NCI-H2196 treated with DMSO at 0.1 percent for 48 hours (cell line): Measurements from ENCODE around the gene TNFRSF8.
A peak's percentile ranks its signal among the peaks of the same experiment; 100 is the strongest.
"Not testable (repeated sequence)": the region's sequence is repeated elsewhere in the genome, so short reads cannot be mapped to it uniquely, and the experiment has no call there.

Source experiments
- DNase-seq: peaks from one replicate; lab custom pipeline; 2025; ENCODE audit not compliant: unreplicated experiment; lab: John Stamatoyannopoulos, UW

TNFRSF8 gene

DNA sequence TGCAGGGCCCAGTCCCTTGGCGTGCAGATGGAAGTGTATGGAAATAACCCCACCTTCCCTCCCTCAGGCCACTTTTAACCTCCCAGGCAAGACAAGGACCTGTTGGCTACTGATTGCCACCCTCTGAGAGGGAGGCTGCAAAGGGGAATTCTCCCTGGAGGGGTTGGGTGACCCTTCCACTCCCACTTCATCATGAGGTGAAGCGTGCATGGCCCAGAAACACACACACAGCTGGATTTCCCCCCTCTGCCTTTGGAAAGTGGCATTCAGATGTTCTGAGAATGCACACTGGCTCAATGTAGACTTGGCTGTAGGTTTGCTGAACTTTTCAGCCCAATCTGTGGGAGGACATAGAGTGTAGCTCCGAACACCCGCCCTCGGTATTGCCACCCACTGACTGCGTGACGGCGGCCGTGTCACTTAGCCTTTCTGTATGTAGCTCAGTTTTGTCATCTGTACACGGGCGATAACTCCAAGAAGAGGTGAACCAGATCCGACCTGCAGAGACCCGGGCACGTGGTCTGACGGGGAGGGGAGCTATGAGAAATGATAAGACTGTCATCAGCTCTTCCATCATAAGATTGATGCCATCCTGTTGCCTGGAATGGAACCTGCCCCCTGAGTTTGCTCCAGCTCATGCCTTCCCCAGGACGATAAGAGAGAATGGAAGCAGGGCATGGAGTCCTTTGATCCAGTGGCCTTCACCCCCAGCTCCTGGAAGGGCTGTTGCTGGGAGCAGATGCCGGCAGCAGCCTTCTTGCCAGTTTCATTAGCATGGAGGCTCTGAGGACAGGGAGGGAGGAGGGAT, 24.5 kb upstream of the TNFRSF8 start:
- DNase-seq, result no peak

DNA sequence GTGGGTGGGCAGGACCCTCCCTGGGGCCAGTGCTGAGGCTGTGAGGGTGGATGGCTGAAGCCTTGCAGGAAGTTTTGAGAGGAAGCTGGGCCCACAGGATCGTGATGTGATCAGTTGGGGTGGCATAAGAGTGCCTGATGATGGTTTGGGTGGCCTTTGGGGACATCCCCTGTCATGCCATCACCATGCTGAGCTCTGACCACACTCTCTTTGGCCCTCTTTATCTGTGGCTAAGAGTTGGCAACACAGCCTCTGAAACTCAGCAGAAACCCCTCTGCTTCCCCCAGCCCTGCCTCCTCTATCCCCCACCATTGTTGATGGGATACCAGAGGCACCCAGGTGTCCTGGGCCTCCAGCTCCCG, 24.0 kb upstream of the TNFRSF8 start:
- no peak for DNase-seq

DNA sequence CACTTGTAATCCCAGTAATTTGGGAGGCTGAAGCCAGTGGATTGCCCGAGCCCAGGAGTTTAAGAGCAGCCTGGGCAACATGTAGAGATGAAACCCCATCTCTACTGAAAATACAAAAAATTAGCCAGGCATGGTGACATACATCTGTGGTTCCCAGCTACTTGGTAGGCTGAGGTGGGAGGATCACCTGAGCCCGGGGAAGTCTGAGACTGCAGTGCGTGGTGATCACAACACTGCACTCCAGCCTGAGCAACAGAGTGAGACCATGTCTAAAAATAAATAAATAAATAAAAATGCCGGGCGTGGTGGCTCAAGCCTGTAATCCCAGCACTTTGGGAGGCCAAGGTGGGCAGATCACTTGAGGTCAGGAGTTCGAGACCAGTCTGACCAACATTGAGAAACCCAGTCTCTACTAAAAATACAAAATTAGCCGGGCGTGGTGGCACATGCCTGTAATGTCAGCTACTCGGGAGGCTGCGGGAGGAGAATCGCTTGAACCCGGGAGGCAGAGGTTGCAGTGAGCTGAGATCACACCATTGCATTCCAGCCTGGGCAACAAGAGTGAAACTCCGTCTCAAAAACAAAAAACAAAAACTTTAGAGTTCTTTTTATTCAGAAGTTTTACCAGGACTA, 23.2 kb upstream of the TNFRSF8 start:
- not testable (repeated sequence) for DNase-seq

DNA sequence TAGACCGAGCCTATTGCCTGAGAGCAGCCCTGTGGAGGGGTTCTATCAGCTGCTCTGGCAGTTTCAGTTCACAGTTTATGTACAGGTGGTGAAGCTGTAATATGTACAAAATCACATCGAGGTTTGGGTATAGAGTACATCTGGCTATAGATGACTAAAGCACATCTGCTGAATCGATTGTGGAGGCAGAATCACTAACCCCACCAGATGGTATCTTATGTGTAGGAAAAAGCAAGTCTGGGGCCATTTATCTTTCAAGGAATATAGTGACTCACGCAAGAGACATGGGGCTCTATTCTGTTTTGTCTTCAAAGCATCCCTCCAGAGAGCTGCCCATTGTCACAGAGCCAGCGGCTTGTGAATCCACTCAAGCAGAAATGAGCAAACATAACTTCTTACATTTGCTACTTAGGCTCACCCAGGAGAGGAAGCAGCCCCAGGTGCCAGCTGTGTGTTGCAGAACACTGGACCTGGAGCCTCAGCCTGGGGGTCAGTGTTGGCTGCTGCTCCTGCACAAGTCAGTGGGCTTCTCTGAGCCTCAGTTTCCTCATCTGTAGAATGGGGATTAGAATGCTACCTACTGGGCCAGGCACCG, 22.5 kb upstream of the TNFRSF8 start:
- DNase-seq, result peak; percentile 8

DNA sequence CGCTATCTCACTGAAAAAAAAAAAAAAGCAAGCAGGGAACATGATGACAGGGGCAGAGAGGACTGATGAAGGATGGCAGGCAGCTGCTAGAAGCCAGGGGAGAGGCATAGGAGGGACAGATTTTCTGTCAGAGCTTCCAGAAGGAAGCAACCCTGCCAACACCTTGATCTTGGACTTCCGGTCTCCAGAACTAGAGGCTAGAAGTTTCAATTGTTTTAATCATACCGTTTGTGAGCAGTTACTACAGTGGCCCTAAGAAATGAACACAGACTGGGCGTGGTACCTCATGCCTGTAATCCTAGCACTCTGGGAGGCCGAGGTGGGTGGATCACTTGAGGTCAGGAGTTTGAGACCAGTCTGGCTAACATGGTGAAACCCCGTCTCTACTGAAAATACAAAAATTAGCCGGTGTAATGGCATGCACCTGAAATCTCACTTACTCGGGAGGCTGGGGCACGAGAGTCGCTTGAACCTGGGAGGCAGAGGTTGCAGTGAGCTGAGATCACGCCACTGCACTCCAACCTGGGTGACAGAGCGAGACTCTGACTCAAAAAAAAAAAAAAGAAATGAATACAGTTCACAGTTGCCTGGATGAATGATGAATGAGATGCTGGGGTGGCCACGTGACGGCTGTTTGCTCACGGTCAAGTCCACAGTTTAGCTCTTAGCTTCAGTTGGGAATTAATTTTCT, 18.8 kb upstream of the TNFRSF8 start:
- DNase-seq, result not testable (repeated sequence)

DNA sequence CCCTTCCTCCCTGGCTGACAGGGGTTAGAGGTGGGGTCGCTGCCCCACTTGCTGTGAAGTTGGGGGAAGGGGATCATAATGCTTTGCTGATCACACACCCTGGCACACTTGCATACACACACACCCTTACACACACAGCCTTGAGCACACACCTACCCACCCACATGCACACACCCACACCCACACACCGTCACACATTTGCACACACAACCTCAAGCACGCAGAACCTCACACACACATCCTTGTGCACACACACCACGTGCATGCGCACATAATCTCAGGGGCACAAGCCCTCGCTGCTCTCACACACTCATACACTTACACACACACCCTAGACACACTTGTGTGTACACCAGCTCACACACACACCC, 16.4 kb upstream of the TNFRSF8 start:
- DNase-seq, result no peak

DNA sequence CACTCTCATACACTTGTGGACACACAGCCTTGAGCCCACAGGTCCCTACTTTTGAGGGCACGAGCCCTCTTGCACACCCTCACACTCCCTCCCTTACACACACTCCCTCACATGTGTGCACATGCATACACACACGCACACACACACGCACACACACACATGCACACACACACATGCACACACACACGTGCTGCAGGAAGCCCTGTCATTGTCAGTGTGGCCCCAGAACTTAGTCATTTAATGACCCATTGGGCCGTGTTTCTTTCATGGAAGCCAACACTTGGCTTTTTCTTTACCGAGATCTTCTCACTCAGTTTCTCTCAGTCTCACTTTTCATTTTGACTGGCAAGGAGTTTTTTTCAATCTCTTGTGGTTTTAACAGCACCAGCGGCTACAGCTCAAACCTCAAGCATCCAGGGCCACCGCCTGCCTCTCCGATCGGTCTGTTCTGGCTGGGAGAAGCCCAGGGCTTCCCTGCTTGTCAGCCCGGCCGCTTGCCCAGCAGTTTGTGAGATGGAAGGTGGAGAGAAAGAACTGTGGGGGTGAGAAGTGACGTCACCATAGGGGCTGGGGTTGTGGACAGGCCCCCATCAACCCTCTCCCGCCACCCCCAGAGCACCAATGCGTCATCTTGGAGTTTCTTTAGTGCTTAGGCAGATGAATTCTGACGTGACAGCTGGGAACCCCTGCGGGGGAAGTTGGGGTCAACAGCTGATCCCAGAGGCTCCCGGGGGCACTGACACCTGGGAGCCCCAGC, 15.8 kb upstream of the TNFRSF8 start:
- DNase-seq, result no peak

DNA sequence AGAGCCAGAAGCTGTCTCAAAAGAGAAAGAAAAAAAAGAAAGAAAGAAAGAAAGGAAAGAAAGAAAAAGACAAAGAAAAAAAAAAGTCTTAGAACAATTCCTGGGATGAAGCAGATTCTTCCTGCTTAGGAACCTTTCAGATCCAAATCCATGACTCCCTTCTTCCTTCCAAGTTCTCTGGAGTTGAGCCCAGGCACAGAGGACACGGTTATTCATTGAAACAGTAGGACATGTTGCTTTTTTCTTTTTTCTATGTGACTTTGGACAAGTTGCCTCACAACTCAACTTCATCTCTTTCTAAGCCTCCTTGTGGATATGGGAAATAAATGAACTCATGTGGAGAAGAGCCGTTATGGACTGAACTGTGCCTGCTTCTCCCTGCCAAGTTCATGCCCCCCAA, 14.7 kb upstream of the TNFRSF8 start:
- no peak for DNase-seq

DNA sequence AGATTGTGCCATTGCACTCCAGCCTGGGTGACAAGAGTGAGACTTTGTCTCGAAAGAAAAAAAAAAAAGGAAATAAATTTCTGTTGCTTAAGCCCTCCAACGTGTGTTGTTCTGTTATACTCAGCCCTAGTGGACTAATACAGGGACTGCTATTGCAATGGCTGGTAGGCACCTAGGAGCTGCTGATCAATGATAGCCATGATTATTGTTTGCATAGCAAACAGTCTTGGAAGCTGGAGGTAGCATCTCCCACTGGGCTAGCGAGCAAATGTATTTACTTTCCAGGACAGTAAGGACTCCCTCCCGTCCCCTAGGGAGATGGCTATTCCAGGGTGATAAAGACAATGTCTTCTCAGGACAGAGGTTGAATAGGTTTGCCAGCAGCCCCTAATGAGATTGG, 13.5 kb upstream of the TNFRSF8 start:
- DNase-seq, result no peak

DNA sequence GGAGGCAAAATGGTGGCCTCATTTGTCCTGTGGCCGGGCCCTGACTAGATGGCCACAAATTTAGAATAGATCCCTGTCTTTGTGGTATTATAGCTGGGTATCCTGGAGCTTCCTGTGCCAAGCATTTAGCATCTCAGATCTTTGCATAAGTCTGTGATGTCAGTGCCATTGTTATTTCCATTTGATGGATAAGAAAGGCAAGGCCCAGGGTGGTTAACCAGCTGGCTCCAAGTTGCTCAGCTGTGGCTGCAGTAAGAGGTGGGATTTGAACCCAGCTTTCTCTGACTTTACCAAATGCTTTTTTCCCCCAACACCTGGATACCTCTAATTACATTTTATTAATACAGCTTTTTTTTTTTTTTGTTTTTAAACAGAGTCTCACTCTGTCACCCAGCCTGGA, 11.7 kb upstream of the TNFRSF8 start:
- DNase-seq, result no peak

DNA sequence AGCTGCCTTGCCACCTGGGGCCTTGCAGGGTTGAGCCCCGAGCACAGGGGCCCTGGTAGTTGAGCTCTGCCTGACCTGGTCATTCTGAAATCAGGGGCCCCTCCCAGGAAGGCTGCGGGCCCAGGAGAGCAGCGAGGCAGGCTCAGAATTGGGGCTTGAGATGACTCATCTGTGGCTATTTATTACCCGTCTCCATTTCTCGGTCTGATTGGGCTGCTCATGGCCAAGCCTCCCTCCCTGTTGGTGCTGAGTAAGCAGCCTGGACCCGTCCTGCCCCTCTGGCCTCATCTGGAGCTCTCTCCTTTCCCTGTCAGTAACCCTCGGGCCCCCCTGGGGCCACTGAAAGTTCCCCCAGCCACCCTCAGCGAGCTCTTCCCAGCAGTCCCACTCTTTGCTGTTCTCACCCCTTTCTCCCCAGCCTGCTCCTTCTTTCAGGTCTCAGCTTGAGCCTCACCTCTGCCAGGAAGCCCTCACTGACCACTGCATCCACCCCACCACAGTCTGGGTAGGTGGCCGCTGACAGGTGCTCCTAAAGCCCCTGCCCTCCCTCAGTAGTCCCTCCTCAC, 11.0 kb upstream of the TNFRSF8 start:
- peak; percentile 5 for DNase-seq

DNA sequence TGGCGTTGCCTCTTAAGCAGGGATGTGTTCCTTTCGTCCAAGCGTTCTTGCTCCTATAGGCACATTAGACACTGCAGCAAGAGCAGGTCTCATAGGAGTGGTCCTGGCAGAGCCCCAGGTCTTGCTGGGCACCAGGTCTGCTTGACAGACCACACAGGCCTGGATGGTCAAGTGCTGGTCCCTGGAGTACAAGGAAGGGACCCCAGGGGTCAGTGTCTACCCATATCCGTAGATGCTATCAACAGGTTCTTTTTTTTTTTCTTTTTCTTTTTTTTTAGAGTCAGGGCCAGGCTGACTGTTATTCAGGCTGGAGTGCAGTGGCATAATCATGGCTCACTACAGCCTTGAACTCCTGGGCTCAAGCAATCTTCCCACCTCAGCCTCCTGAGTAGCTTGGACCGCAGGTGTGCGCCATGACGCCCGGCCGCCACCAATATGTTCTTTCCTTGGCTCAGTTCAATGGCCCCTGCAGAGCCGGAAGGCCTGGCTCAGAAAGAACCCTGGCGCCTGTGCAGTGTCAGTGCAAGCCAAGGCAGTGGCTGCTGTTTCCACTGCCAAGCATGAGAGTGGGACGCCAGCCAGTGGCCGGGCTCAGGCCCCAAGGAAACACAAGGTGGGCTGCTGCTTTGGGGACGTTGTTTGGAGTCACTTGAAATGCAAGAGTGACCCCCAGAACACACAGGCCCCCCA, 10.0 kb upstream of the TNFRSF8 start:
- DNase-seq, result no peak

DNA sequence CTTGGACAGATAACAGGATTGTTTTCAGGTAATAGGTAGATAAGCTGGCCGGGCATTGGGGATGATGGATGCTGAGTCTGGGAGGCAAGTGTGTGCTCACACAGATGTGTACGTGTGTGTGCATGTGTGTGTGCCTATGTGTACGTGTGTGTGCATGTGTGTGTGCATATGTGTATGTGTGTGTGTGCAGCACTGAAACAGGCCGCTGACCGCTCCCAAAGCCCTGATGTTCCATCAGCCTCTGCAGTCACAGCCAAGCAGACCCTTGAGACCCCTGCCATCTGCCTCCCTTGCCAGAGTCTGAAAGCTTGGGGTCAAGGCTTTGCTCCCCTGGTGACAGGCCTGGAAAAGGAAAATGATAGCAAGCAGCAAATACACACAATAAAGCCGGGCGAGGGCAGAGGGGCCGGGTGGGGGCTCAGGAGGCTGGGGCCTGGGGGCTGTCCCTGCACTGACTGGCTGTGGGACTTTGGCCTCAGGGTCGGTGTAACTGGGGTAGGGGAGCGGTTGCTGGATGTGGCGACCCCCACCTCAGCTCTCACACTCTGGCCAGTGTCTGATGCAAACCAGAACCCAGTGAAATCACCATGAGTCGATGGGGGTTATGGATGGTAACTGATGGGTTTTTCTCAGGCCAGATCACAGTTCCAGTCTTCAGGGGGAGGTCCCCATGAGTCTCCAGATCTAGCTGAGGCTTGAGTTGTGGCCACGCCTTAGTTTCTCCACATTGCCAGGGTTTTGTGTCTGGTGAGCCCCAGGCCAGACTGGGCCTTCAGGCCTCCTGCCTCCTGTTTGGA, 9.2 kb upstream of the TNFRSF8 start:
- DNase-seq, result no peak

DNA sequence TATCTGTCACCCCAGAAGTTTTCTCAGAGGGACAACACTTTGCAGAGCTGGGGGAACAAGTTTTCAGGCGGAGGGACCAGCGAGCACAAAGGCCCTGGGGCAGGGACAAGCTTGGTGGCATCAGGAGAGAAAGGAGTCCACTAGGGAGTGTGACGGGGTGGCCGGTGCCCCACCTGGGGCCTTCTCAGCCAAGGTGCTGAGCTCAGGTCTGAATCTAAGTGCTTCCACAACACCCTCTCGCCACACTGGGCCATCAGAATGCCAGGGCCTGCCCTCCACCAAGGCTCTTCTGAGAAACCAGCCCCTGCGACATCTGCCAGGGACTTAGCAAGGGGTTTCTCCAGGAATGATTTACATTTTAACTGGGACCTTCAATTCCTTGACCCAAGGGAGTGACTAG, 7.8 kb upstream of the TNFRSF8 start:
- no peak for DNase-seq

DNA sequence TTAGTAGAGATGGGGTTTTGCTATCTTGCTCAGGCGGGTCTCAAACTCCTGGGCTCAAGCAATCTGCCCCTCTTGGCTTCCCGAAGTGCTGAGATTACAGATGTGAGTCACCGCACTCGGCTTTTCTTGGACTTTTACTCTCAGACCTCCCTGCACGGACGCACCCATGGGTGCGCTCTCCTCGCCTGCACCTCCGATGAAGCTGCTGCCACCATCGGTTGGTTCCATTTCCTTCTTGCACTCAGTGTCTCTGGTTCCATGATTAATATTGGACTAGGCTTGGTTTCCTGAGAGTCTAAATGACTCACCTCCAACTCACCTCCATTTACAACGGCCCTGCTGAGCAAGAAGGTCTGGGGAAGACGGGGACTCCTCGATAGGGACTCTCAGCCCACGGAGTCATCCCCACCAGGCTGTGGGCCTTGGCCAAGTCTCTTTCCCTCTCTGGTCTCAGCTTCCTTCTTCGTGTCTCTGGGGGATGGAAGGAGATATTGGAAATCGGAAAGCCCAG, 6.7 kb upstream of the TNFRSF8 start:
- no peak for DNase-seq

DNA sequence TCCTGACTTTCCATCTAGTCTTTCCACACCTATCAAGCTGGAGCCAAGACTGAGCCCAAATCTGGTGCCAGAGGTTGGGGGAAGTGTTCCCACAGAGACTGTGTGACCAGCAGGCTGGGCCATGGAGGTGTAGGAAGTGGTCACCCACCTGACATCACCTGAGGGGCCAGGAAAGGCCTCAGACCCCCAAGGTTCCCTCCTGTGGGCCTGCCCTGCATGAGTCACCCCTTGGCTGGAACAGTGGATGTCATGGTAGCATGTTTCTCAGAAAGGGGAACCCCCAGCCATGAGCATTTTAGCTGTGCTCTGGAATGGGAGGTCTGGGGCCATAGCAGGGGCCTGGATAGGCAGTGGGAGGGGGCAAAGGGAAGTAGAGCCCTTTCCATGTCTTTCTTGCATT, 5.7 kb upstream of the TNFRSF8 start:
- DNase-seq, result no peak

DNA sequence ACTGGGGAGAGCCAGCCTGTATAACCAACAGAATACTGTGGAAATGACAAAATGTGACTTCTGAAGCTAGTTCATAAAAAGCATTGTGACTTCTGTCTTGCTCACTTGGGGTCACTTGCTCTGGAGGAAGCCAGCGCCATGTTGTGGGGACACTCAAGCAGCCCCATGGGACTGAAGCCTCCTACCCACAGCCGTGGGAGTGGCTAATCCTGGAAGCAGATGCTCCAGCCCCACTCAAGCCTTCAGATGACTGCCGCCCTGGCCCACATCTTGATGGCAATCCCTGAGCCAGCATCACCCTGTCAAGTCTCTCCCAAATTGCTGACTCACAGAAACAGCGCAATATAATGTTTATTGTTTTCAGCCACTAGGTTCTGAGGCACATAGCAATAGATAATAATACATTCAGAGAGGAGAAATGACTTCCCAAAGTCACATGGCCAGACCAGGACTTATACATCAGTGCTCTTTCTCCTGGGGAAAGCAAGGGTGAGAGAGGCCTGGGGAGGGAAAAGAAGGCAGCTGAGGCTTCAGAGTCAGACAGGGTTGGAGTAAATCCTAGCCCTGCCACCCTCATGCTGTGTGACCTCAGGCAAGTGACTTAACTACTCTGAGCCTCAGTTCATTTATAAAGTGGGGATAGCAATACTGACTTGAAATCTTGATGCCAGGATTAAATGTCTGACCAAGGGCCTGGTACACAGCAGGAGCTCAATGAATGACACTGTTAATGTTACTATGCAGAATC, 5.0 kb upstream of the TNFRSF8 start:
- DNase-seq, result no peak

DNA sequence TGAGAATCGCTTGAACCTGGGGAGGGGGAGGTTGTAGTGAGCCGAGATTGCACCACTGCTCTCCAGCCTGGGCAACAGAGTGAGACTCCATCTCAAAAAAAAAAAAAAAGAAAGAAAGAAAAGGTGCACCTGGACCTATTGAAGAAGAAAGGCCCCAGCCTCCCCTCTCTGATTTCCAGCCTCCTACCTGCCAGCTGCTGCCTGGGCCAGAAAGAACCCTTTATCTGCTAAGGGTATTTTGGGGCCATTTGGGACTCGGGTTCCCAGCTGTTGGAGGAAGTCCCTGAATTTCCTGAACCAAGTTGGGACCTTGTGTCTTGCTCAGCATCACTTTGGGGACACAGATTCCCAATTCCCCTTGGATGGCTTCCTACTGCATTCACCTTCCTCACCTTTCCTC, 3.9 kb upstream of the TNFRSF8 start:
- DNase-seq, result no peak
